HepG2 (cell line): ENCODE data around the gene GLCE. TPM values are rescaled to one million over a fixed set of nuclear protein-coding genes. Genes with fewer than 3 reads are reported as not detected.

Source experiments
- ATF4 ChIP-seq, 2 experiments: fragments of 450-650 bp in 1 of 2; sonication (generic) in 1 of 2; formaldehyde crosslinking; IDR thresholded peaks; 2 replicates each; pipeline versions ENCODE4 v1.5.0 to v1.8.0; 2020 to 2022; ENCODE audit warnings: mild to moderate bottlenecking in 1 of 2, missing genetic modification reagents in 1 of 2
- CREB1 ChIP-seq, 2 experiments: fragments of 450-650 bp in 1 of 2; IDR thresholded peaks; 2 replicates each; pipeline ENCODE4 v1.6.1; 2016 to 2017; ENCODE audit warnings: control low read depth in 1 of 2, mild to moderate bottlenecking in 1 of 2, missing compliant biosample characterization in 1 of 2, missing genetic modification characterization in 1 of 2
- FOXA1 ChIP-seq, 2 experiments: fragments of 450-650 bp in 1 of 2; sonication (generic) in 1 of 2; formaldehyde crosslinking in 1 of 2; IDR thresholded peaks; 2 replicates each; pipeline versions ENCODE4 v1.4.0 to v1.6.1; 2016 to 2020; ENCODE audit warnings: missing genetic modification reagents in 1 of 2
- GATAD2A ChIP-seq: IDR thresholded peaks from 2 replicates; pipeline ENCODE4 v1.6.1; 2016
- HDAC1 ChIP-seq: sonication (generic); formaldehyde crosslinking; IDR thresholded peaks from 2 replicates; pipeline ENCODE4 v1.5.1; 2020; ENCODE audit warnings: mild to moderate bottlenecking, missing genetic modification reagents
- HHEX ChIP-seq: IDR thresholded peaks from 2 replicates; pipeline ENCODE4 v1.6.1; 2016; ENCODE audit warnings: control low read depth
- KLF16 ChIP-seq, 2 experiments: sonication (generic) in 1 of 2; formaldehyde crosslinking in 1 of 2; IDR thresholded peaks; 2 replicates each; pipeline versions ENCODE4 v1.6.1 to v1.8.0; 2016 to 2023; ENCODE audit warnings: missing genetic modification reagents in 2 of 2, missing compliant biosample characterization in 1 of 2
- MED8 ChIP-seq: sonication (generic); formaldehyde crosslinking; IDR thresholded peaks from 2 replicates; pipeline ENCODE4 v1.8.1; 2023; ENCODE audit warnings: mild to moderate bottlenecking, missing genetic modification reagents; ENCODE audit not compliant: insufficient replicate concordance
- NCOR1 ChIP-seq: fragments of 200-600 bp; sonication (generic); IDR thresholded peaks from 2 replicates; pipeline ENCODE4 v1.7.0; 2017; ENCODE audit warnings: antibody characterized with exemption, low read length, borderline replicate concordance
- NR2F2 ChIP-seq: IDR thresholded peaks from 2 replicates; pipeline ENCODE4 v1.6.1; 2012; ENCODE audit warnings: low read depth, inconsistent platforms, borderline replicate concordance
- NR3C1 ChIP-seq: sonication (generic); formaldehyde crosslinking; IDR thresholded peaks from 2 replicates; pipeline ENCODE4 v1.4.0; 2020; ENCODE audit warnings: missing genetic modification reagents
- POGK ChIP-seq: sonication (generic); formaldehyde crosslinking; conservative IDR thresholded peaks from 2 replicates; pipeline ENCODE4 v1.8.0; 2022; ENCODE audit warnings: mild to moderate bottlenecking, moderate library complexity, missing genetic modification reagents
- SMAD3 ChIP-seq: sonication (generic); formaldehyde crosslinking; IDR thresholded peaks from 2 replicates; pipeline ENCODE4 v1.4.0; 2020; ENCODE audit warnings: missing genetic modification reagents
- TGIF2 ChIP-seq: IDR thresholded peaks from 2 replicates; pipeline ENCODE4 v1.6.1; 2016; ENCODE audit warnings: control low read depth, missing compliant biosample characterization
- THYN1 ChIP-seq: sonication (generic); formaldehyde crosslinking; IDR thresholded peaks from 2 replicates; pipeline ENCODE4 v1.8.1; 2023; ENCODE audit warnings: low read depth, mild to moderate bottlenecking, moderate library complexity, missing genetic modification reagents, borderline replicate concordance
- U2AF1 ChIP-seq: fragments of 200-400 bp; formaldehyde crosslinking; optimal IDR thresholded peaks from 2 replicates; pipeline ENCODE3; 2017; ENCODE audit warnings: mild to moderate bottlenecking, low read depth, low read length
- ZBTB21 ChIP-seq: sonication (generic); formaldehyde crosslinking; IDR thresholded peaks from 2 replicates; pipeline ENCODE4 v1.4.0; 2020; ENCODE audit warnings: missing genetic modification reagents
- ZFP1 ChIP-seq: IDR thresholded peaks from 2 replicates; pipeline ENCODE4 v1.6.1; 2016
- ZMYM2 ChIP-seq: sonication (generic); formaldehyde crosslinking; IDR thresholded peaks from 2 replicates; pipeline ENCODE4 v1.8.0; 2022; ENCODE audit warnings: mild to moderate bottlenecking, missing genetic modification reagents
- ZNF331 ChIP-seq: sonication (generic); formaldehyde crosslinking; IDR thresholded peaks from 2 replicates; pipeline ENCODE4 v1.4.0; 2020; ENCODE audit warnings: missing genetic modification reagents
- ZNF430 ChIP-seq: sonication (generic); formaldehyde crosslinking; IDR thresholded peaks from 2 replicates; pipeline ENCODE4 v1.9.0; 2021; ENCODE audit warnings: mild to moderate bottlenecking, missing genetic modification reagents
- ZNF788 ChIP-seq: sonication (generic); formaldehyde crosslinking; IDR thresholded peaks from 2 replicates; pipeline ENCODE4 v1.5.0; 2020; ENCODE audit warnings: mild to moderate bottlenecking, missing genetic modification reagents, borderline replicate concordance
- polyA plus RNA-seq, 8 experiments: library from polyadenylated mRNA; depleted of rRNA in 3 of 8; stranded (reverse) in 7 of 8; unstranded in 1 of 8; fragments of >200 nt; fragmentation: Illumina TruSeq in 4 of 8; extraction: Trizol in 4 of 8; gene quantifications; 2 replicates each; pipeline versions ENCODE4 v1.2.1 to v1.2.3, GENCODE V29; 2011 to 2016; ENCODE audit warnings: low read depth in 4 of 8, missing spikeins in 1 of 8, mixed read lengths in 1 of 8; ENCODE audit not compliant: insufficient read depth in 1 of 8
- total RNA-seq, 5 experiments: library from RNA; depleted of rRNA; stranded (reverse); fragments of >200 nt; fragmentation: Illumina TruSeq; extraction: Trizol; gene quantifications; 2 replicates each; pipeline ENCODE4 v1.2.3, GENCODE V29; 2016; ENCODE audit warnings: low read depth in 1 of 5
- TF ChIP-seq, protein P1 (sequence below): sonication (generic); formaldehyde crosslinking; IDR thresholded peaks from 2 replicates; pipeline ENCODE4 v1.4.0; 2020; ENCODE audit warnings: missing genetic modification reagents, borderline replicate concordance
- TF ChIP-seq, protein P2 (sequence below): conservative IDR thresholded peaks from 2 replicates; pipeline ENCODE4 v1.6.1; 2018; ENCODE audit warnings: missing genetic modification reagents

GLCE gene
- total and polyA plus RNA-seq, 2 of the 13 experiments (the other 11 are each of a cell fraction or from before 2014, with no cell fraction given): 12.9 to 23.4 TPM

GRCh38 chr15:69126054-69126469, 34.4 kb upstream of the GLCE start (continued):
- TF ChIP-seq ATF4 (CRISPR knock-in tag; IDR thresholded peaks at IDR 0.05) (peak in 1 of 2 experiments; percentile 98; a peak in 2 of 4 replicates), U2AF1 (no peak), KLF16 (CRISPR knock-in tag; IDR thresholded peaks at IDR 0.05) (peak in 1 of 2 experiments; percentile 92; a peak in 2 of 4 replicates), SMAD3 (CRISPR knock-in tag) (peak; percentile 87), POGK (CRISPR knock-in tag) (peak; percentile 88), GATAD2A (CRISPR knock-in tag) (peak; percentile 97), ZBTB21 (CRISPR knock-in tag) (peak; percentile 61), NR2F2 (peak; percentile 41; the same call in 1 of the 2 replicates), FOXA1 (IDR thresholded peaks at IDR 0.05) (no peak), FOXA1 (CRISPR knock-in tag; IDR thresholded peaks at IDR 0.05) (peak; percentile 79), ZMYM2 (no peak), MED8 (CRISPR knock-in tag) (no peak), NR3C1 (CRISPR knock-in tag) (no peak), ZNF430 (no peak), CREB1 (IDR thresholded peaks at IDR 0.05) (no peak), CREB1 (CRISPR knock-in tag; IDR thresholded peaks at IDR 0.05) (peak; percentile 74), THYN1 (CRISPR knock-in tag) (no peak), HHEX (CRISPR knock-in tag) (peak; percentile 83), ZNF788 (peak; percentile 30; the same call in 1 of the 2 replicates), ZNF331 (CRISPR knock-in tag) (peak; percentile 87), HDAC1 (CRISPR knock-in tag) (peak; percentile 58; the same call in 1 of the 2 replicates), ZFP1 (CRISPR knock-in tag) (peak; percentile 68; the same call in 1 of the 2 replicates), TGIF2 (CRISPR knock-in tag) (peak; percentile 90), NCOR1 (peak; percentile 83; the same call in 1 of the 2 replicates)
- TF ChIP-seq, protein P1, sequence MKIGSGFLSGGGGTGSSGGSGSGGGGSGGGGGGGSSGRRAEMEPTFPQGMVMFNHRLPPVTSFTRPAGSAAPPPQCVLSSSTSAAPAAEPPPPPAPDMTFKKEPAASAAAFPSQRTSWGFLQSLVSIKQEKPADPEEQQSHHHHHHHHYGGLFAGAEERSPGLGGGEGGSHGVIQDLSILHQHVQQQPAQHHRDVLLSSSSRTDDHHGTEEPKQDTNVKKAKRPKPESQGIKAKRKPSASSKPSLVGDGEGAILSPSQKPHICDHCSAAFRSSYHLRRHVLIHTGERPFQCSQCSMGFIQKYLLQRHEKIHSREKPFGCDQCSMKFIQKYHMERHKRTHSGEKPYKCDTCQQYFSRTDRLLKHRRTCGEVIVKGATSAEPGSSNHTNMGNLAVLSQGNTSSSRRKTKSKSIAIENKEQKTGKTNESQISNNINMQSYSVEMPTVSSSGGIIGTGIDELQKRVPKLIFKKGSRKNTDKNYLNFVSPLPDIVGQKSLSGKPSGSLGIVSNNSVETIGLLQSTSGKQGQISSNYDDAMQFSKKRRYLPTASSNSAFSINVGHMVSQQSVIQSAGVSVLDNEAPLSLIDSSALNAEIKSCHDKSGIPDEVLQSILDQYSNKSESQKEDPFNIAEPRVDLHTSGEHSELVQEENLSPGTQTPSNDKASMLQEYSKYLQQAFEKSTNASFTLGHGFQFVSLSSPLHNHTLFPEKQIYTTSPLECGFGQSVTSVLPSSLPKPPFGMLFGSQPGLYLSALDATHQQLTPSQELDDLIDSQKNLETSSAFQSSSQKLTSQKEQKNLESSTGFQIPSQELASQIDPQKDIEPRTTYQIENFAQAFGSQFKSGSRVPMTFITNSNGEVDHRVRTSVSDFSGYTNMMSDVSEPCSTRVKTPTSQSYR (CRISPR knock-in tag): peak; percentile 67; the same call in 1 of the 2 replicates
- TF ChIP-seq, protein P2, sequence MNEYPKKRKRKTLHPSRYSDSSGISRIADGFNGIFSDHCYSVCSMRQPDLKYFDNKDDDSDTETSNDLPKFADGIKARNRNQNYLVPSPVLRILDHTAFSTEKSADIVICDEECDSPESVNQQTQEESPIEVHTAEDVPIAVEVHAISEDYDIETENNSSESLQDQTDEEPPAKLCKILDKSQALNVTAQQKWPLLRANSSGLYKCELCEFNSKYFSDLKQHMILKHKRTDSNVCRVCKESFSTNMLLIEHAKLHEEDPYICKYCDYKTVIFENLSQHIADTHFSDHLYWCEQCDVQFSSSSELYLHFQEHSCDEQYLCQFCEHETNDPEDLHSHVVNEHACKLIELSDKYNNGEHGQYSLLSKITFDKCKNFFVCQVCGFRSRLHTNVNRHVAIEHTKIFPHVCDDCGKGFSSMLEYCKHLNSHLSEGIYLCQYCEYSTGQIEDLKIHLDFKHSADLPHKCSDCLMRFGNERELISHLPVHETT (CRISPR knock-in tag): 0 out of 2 replicates have a peak, but pooled peaks have one; percentile 62
